ENCODE data around the gene EFCC1.

EFCC1 gene, protein sequence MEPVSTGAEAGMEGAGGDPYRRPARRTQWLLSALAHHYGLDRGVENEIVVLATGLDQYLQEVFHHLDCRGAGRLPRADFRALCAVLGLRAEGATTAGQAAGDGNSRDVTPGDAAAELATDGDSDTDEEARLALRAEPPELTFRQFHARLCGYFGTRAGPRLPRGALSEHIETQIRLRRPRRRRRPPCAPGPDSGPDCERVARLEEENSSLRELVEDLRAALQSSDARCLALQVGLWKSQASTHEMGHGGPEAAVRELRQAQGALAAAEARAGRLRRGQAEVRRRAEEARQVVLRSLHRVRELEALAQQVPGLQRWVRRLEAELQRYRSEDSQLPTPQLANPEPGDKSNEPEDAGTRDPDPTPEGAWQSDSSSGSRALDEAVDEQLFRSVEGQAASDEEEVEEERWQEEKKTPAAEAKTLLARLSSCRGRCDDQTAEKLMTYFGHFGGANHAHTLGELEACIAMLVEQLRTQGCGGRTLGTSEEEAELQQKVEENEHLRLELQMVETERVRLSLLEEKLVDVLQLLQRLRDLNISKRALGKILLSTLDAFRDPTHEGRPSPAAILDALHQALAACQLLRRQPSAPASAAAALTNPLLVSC

GRCh38 chr3:129001101-129001805 is at the start of gene EFCC1:
EFCC1 (plus strand) TSS chr3:129001304; CDS start chr3:129001629, 325 bp downstream.
- Histone ChIP-seq H3K79me2 (ENCODE audit: control insufficient read depth, insufficient read depth, low read length, unreplicated experiment) (no peaks in the 10 kb centered on the region), H3K36me3 (ENCODE audit: insufficient read depth, low read length) (no peaks in the 10 kb centered on the region), H3K27me3 (ENCODE audit: insufficient read depth, low read length) (peaks cover 71% of the 10 kb centered on the region), H3K4me3 (ENCODE audit: low read depth, low read length) (peak within 1 kb of the TSS; percentile 65), H2AFZ (ENCODE audit: low read length, unreplicated experiment) (peak within 1 kb of the TSS; percentile 25), H3K4me1 (ENCODE audit: control insufficient read depth, insufficient read depth, low read length, unreplicated experiment) (peaks cover 6% of the 10 kb centered on the region), H3K27ac (ENCODE audit: low read depth, low read length) (no peak within 1 kb of the TSS)

DNA sequence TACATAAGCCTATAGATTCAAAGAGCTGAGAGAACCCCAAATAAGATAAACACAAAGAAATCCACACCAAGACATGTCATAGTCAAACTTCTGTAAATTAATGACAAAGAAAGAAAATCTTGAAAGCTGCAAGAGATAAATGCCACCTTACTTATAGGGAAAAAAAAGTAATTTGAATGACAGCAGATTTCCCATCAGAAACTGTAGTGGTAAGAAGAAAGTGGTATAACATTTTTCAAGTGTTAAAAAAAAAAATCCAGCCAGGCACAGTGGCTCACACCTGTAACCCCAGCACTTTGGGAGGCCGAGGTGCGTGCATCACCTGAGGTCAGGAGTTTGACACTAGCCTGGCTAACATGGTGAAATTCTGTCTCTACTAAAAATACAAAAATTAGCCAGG is 44.7 kb upstream of the EFCC1 start:
- no peak overlapping the region for H3K4me3 ChIP-seq (ENCODE audit: low read depth, low read length)
- no peaks in the 10 kb centered on the region for H3K4me1 ChIP-seq (ENCODE audit: control insufficient read depth, insufficient read depth, low read length, unreplicated experiment)
- no peak overlapping the region for H3K27ac ChIP-seq (ENCODE audit: low read depth, low read length)
- H3K27me3 ChIP-seq (ENCODE audit: insufficient read depth, low read length), result peaks cover 5% of the 10 kb centered on the region
- no peaks in the 10 kb centered on the region for H3K36me3 ChIP-seq (ENCODE audit: insufficient read depth, low read length)
- H2AFZ ChIP-seq (ENCODE audit: low read length, unreplicated experiment), result no peak overlapping the region
- H3K79me2 ChIP-seq (ENCODE audit: control insufficient read depth, insufficient read depth, low read length, unreplicated experiment), result no peaks in the 10 kb centered on the region

- Histone ChIP-seq H3K4me1 (ENCODE audit: control insufficient read depth, insufficient read depth, low read length, unreplicated experiment) (no peaks in the 10 kb centered on the region), H2AFZ (ENCODE audit: low read length, unreplicated experiment) (no peak overlapping the region), H3K79me2 (ENCODE audit: control insufficient read depth, insufficient read depth, low read length, unreplicated experiment) (no peaks in the 10 kb centered on the region), H3K27ac (ENCODE audit: low read depth, low read length) (no peak overlapping the region), H3K4me3 (ENCODE audit: low read depth, low read length) (no peak overlapping the region), H3K36me3 (ENCODE audit: insufficient read depth, low read length) (no peaks in the 10 kb centered on the region), H3K27me3 (ENCODE audit: insufficient read depth, low read length) (no peaks in the 10 kb centered on the region)
Measured at GRCh38 chr3:128965280-128965679, 35.8 kb upstream of the EFCC1 start.

DNA sequence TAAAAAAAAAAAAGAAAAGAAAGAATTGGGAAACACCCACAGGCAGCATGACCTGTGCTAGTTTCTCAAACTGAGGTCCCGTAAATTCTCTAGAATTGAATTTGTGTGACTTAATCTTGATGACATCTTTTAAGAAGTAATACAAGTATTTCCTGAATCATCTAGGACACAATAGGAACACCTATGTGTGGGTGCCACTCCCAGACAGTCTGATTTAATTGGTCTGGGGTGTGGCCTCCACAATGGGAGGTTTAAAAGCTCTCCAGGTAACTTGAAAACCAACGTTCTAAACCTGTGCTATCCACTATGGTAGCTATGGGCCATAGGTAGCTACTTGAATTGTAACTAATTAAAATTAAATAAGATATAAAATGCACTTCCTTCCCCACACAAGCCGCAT is 35.3 kb upstream of the EFCC1 start:
- Histone ChIP-seq H3K27ac (ENCODE audit: low read depth, low read length) (no peak overlapping the region), H3K27me3 (ENCODE audit: insufficient read depth, low read length) (no peaks in the 10 kb centered on the region), H3K4me3 (ENCODE audit: low read depth, low read length) (no peak overlapping the region)

GRCh38 chr3:128967748-128968355 is 33.3 kb upstream of the EFCC1 start:
- Histone ChIP-seq H3K79me2 (ENCODE audit: control insufficient read depth, insufficient read depth, low read length, unreplicated experiment) (no peaks in the 10 kb centered on the region), H3K27me3 (ENCODE audit: insufficient read depth, low read length) (no peaks in the 10 kb centered on the region), H3K27ac (ENCODE audit: low read depth, low read length) (no peak overlapping the region), H3K4me1 (ENCODE audit: control insufficient read depth, insufficient read depth, low read length, unreplicated experiment) (peaks cover 4% of the 10 kb centered on the region), H3K36me3 (ENCODE audit: insufficient read depth, low read length) (no peaks in the 10 kb centered on the region), H2AFZ (ENCODE audit: low read length, unreplicated experiment) (no peak overlapping the region), H3K4me3 (ENCODE audit: low read depth, low read length) (no peak overlapping the region)

More for the DNA sequence above, 35.3 kb upstream of the EFCC1 start:
- Histone ChIP-seq H2AFZ (ENCODE audit: low read length, unreplicated experiment) (no peak overlapping the region), H3K36me3 (ENCODE audit: insufficient read depth, low read length) (no peaks in the 10 kb centered on the region), H3K4me1 (ENCODE audit: control insufficient read depth, insufficient read depth, low read length, unreplicated experiment) (no peaks in the 10 kb centered on the region), H3K79me2 (ENCODE audit: control insufficient read depth, insufficient read depth, low read length, unreplicated experiment) (no peaks in the 10 kb centered on the region)

DNA sequence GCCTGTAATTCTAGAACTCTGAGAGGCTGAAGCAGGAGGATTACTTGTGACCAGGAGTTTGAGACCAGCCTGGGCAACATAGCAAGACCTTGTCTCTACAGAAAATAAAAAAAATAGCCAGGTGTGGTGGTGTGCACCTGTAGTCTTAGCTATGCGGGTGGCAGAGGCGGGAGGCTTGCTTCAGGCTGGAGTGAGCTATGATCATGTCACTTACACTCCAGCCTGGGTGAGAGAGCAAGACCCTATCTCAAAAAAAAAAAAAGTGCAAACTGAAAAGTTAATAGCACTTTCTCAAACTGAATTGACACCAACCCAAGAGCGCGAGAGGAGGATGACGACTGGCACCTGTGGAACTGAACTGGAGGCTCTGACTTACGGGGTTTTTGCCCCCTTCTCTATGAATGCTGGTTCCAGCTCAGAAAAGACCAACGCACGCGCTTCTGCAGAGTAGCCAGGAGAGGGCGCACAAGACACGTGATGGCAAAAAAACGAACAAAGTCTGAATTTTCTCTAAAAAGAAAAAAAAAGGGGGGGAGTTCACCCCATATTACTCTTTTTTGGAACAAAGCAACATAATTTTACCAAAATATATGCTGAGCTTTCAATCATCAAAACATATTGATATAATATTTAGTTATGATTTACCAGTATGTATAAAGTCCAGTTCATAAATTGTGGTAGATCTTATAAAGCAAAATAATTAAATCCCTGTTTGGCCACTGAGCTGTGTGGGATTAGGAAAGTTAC is 30.9 kb upstream of the EFCC1 start:
- Histone ChIP-seq H3K4me1 (ENCODE audit: control insufficient read depth, insufficient read depth, low read length, unreplicated experiment) (peaks cover 4% of the 10 kb centered on the region), H3K79me2 (ENCODE audit: control insufficient read depth, insufficient read depth, low read length, unreplicated experiment) (no peaks in the 10 kb centered on the region), H3K36me3 (ENCODE audit: insufficient read depth, low read length) (no peaks in the 10 kb centered on the region), H3K27me3 (ENCODE audit: insufficient read depth, low read length) (no peaks in the 10 kb centered on the region), H3K27ac (ENCODE audit: low read depth, low read length) (no peak overlapping the region), H2AFZ (ENCODE audit: low read length, unreplicated experiment) (no peak overlapping the region), H3K4me3 (ENCODE audit: low read depth, low read length) (no peak overlapping the region)

- H3K27me3 ChIP-seq (ENCODE audit: insufficient read depth, low read length), result no peaks in the 10 kb centered on the region
Measured at GRCh38 chr3:128970740-128971047, 30.4 kb upstream of the EFCC1 start.

DNA sequence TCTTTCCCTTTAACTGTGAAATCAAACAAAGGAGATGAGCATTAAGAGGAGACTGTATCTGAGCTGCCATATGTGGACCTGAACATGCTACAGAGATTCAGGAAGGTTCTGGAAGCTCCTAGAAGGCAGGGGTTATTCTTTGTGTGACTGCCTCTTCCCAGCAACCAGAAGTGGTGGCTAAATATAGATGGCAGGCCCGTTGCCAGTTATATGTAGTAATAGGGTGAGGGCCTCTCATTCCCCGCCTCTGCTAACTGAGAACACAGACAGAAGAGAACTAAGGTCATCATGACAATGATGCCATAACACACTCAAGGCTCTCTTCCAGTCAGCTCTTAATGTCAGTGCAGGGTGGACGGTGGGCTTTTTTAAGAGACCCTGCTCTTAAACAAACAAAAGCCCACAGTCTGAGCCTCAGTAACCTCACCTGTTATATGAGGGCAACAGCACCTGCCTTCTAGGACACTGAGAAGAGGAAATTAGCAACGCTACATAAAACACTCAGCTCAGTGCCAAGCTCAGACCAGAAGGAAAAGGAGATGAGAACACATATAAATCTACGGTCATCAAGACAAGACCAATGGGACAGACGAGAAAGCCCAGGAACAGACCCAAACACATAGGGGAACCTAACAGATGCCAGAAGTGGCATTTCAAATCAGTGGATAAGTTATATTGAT is 29.5 kb upstream of the EFCC1 start:
- Histone ChIP-seq H3K36me3 (ENCODE audit: insufficient read depth, low read length) (no peaks in the 10 kb centered on the region), H2AFZ (ENCODE audit: low read length, unreplicated experiment) (no peak overlapping the region), H3K27me3 (ENCODE audit: insufficient read depth, low read length) (peaks cover 3% of the 10 kb centered on the region; the same call in 1 of the 2 replicates), H3K79me2 (ENCODE audit: control insufficient read depth, insufficient read depth, low read length, unreplicated experiment) (no peaks in the 10 kb centered on the region), H3K4me3 (ENCODE audit: low read depth, low read length) (no peak overlapping the region), H3K27ac (ENCODE audit: low read depth, low read length) (no peak overlapping the region), H3K4me1 (ENCODE audit: control insufficient read depth, insufficient read depth, low read length, unreplicated experiment) (peaks cover 4% of the 10 kb centered on the region)

More at GRCh38 chr3:128970740-128971047, 30.4 kb upstream of the EFCC1 start:
- H3K4me1 ChIP-seq (ENCODE audit: control insufficient read depth, insufficient read depth, low read length, unreplicated experiment), result peaks cover 4% of the 10 kb centered on the region
- no peaks in the 10 kb centered on the region for H3K36me3 ChIP-seq (ENCODE audit: insufficient read depth, low read length)
- H3K79me2 ChIP-seq (ENCODE audit: control insufficient read depth, insufficient read depth, low read length, unreplicated experiment), result no peaks in the 10 kb centered on the region
- H3K27ac ChIP-seq (ENCODE audit: low read depth, low read length), result no peak overlapping the region
- no peak overlapping the region for H2AFZ ChIP-seq (ENCODE audit: low read length, unreplicated experiment)
- H3K4me3 ChIP-seq (ENCODE audit: low read depth, low read length), result no peak overlapping the region

DNA sequence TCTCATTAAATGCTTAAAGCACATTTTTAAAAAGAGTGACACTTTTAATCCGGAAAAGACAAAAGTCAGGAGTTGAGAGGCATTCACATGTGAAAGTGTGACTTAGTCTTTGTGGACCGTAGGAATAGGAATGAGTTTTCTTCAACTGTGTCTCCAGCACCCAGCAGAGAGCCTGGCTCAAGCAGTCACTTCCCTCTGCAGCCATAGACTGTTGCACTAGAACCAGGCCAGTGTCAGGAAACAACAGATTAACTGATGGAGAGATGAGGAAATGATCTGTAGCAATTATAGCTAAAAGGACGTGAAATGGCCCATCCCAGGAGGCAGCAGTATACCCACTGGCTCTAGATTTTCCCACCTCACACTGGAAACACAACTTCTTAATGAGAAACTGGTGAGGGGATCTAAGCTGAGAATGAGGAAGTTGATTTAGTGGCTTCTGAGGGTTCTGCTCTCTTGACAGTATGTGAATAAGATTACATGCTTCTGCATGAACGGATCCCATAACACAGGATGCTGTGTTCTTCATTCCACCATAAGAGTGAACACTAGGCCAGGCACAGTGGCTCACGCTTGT is 27.0 kb upstream of the EFCC1 start:
- H2AFZ ChIP-seq (ENCODE audit: low read length, unreplicated experiment), result no peak overlapping the region
- peaks cover 15% of the 10 kb centered on the region for H3K27me3 ChIP-seq (ENCODE audit: insufficient read depth, low read length)
- H3K4me1 ChIP-seq (ENCODE audit: control insufficient read depth, insufficient read depth, low read length, unreplicated experiment), result peaks cover 4% of the 10 kb centered on the region
- H3K4me3 ChIP-seq (ENCODE audit: low read depth, low read length), result no peak overlapping the region
- no peaks in the 10 kb centered on the region for H3K79me2 ChIP-seq (ENCODE audit: control insufficient read depth, insufficient read depth, low read length, unreplicated experiment)
- H3K36me3 ChIP-seq (ENCODE audit: insufficient read depth, low read length), result no peaks in the 10 kb centered on the region
- no peak overlapping the region for H3K27ac ChIP-seq (ENCODE audit: low read depth, low read length)

Data from ACC112 (cell line).